B cell (primary cell): ENCODE results near the gene OR51I2.

Experiments
- EZH2 ChIP-seq: IDR thresholded peaks from 2 replicates; pipeline ENCODE4 v1.6.1; 2012; ENCODE audit warnings: borderline replicate concordance, low read depth, mild to moderate bottlenecking, moderate library complexity, low read length; ENCODE audit not compliant: insufficient read depth, poor library complexity, severe bottlenecking
- TF ChIP-seq, protein P1 (sequence below): fragments of 200-600 bp; IDR thresholded peaks from one replicate; pipeline ENCODE4 v1.8.0; 2022; ENCODE audit warnings: antibody characterized with exemption, mild to moderate bottlenecking

DNA sequence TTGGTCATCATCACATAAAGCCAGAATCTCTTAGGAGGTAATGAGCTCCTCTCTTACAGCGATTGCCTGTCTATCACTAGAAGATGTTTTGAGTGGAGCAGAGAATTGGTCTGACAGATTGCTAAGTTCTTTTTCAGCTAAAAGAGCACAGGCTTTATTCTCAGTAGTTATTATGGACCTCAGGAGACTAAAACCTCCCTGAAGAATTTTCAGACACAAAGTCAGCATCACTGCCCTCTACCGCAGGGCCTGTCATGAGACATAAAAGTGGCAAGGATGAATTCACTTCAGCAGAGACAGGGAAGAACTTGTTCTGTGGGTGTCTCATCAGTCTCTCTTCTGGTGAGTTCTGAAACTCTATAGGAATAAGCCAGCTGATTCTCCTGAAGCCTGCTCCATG, at the start of gene OR51I2:
- TF ChIP-seq, protein P1, sequence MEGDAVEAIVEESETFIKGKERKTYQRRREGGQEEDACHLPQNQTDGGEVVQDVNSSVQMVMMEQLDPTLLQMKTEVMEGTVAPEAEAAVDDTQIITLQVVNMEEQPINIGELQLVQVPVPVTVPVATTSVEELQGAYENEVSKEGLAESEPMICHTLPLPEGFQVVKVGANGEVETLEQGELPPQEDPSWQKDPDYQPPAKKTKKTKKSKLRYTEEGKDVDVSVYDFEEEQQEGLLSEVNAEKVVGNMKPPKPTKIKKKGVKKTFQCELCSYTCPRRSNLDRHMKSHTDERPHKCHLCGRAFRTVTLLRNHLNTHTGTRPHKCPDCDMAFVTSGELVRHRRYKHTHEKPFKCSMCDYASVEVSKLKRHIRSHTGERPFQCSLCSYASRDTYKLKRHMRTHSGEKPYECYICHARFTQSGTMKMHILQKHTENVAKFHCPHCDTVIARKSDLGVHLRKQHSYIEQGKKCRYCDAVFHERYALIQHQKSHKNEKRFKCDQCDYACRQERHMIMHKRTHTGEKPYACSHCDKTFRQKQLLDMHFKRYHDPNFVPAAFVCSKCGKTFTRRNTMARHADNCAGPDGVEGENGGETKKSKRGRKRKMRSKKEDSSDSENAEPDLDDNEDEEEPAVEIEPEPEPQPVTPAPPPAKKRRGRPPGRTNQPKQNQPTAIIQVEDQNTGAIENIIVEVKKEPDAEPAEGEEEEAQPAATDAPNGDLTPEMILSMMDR, result no peak
- TF ChIP-seq EZH2, result no peak
